ENCODE results near the gene DUSP7.

Gene DUSP7

DNA sequence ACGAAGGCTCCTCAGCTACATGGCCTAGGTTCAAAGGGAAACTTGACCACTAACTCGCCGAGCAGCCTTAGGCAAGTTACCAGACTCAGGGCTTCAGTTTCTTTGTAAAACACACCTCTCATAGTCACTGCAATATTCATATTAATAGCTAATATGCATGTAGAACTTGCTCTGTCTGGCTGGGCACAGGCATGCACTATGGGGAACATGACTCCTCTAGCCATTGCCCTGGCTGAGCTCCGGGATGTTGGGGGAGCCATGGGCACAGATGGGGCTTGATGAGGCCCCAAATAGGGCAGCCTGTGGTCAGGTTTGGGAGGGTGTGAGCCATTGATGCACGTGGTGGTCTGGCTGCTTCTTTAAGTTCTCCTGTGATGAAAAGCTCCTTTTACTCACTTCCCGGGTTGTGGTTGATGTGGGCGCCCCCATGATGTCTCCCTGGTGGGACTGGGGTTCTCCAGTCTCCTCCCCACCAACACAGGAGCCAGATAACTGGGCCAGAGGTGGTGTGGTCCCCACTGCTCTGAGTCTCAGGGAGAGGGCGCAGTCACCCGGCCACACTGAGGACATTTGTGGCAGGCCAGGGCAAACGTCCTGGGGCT is 29.4 kb upstream of the DUSP7 start:
- TF ChIP-seq, protein P1, sequence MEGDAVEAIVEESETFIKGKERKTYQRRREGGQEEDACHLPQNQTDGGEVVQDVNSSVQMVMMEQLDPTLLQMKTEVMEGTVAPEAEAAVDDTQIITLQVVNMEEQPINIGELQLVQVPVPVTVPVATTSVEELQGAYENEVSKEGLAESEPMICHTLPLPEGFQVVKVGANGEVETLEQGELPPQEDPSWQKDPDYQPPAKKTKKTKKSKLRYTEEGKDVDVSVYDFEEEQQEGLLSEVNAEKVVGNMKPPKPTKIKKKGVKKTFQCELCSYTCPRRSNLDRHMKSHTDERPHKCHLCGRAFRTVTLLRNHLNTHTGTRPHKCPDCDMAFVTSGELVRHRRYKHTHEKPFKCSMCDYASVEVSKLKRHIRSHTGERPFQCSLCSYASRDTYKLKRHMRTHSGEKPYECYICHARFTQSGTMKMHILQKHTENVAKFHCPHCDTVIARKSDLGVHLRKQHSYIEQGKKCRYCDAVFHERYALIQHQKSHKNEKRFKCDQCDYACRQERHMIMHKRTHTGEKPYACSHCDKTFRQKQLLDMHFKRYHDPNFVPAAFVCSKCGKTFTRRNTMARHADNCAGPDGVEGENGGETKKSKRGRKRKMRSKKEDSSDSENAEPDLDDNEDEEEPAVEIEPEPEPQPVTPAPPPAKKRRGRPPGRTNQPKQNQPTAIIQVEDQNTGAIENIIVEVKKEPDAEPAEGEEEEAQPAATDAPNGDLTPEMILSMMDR (IDR thresholded peaks at IDR 0.05): no peak
- Histone ChIP-seq H3K4me3 (no peak overlapping the region), H3K27ac (no peak overlapping the region)
- no peak for DNase-seq (ENCODE audit: low spot score)

DNA sequence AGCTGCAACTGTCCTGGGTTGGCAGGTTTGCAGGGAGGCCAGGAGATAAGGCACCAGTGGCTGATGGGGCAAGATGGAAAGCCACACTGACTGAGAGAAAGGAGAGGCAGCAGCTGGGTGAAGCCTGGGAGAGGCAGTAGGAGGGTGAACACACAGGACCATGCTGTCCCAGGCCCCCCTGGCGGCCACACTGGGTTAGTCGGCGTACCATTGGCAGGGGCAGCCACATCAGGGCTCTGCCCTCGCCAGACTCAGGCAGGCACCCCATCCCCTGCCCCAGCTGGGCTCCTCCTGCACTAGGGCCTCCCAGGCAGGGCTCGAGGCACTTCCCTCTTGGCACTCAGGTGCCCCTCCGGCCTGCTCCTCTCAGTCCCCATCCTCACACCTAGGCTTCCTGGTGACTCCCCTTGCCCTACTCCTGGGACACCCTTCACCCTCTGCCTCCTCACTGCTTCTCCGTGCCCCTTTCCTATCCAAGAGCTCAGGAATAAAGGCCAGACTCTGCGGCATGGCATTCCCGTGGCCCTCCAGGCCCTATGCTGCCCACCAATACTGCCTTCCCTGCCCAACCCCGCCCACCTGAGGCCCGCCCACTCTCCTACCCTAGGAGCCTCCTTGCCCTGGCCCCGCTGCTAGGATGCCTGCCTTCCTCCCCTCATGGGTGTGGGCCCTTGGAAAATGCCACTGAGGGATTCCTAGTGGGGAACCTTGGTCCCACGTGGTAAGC is 28.7 kb upstream of the DUSP7 start:
- DNase-seq (ENCODE audit: low spot score): no peak
- H3K27ac ChIP-seq: no peak overlapping the region
- H3K4me3 ChIP-seq: no peak overlapping the region
- TF ChIP-seq, protein P1 (IDR thresholded peaks at IDR 0.05): no peak

DNA sequence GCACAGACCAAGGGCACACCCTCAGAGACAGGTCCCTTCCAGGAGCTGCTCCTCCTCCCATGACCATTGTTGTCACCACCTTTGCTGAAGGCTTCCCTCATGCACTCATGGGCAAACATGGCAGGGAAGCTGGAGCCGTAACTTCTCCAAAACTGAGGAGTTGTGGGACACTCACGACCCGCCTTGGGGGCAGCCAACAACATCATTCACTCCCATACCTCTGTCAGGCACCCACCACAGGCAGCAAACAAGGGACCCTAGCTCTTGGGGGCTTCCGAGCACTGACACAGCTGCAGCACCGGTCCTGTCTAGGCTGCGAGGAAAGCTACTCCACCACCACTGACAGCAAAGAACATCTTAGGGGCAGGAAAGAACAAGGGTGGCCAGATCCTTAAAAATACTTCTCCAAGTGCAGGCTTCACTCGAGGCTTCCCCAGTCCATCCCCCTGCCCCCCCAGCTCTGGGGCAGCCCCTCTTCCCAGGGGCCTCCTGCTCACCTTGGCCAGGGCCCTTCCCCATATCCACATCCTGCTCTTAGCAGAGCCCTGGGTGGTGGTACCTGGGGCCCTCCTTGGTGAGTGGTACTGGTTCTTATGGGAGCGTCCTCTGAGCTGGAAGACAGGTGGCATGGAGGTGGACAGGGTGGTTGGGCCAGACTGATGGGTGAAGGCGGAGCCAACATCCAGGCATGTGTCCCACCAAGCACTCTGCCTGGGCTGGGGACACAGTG is 28.0 kb upstream of the DUSP7 start:
- Histone ChIP-seq H3K4me3 (no peak overlapping the region), H3K27ac (no peak overlapping the region)
- DNase-seq (ENCODE audit: low spot score): no peak
- TF ChIP-seq, protein P1 (IDR thresholded peaks at IDR 0.05): no peak

DNA sequence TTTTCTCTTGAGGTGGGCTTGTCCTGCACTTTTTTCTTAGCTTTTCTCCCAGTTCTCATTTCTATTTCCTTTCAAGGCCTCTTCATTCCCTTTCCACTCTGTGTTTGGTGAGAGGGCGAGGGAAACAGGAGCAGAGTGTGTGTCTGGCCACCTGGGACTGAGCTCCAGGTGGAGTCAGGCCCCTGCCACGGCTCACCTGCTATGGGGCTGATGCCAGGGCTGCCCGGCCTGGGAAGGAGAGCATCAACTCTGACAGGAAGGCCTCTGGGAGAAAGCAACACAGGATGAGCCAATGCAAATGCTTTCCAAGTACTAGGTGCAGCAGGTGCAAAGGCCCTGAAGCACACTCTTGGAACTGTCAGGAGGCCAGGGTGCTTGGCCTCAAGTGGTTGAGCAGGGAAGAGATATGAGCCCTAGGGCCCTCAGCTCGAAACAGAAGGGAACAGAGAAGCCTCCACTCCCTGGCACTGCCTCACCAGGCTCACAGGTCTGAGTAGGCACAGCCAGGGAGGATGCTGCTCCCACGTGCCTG is 27.3 kb upstream of the DUSP7 start:
- TF ChIP-seq, protein P1 (IDR thresholded peaks at IDR 0.05): no peak
- no peak for DNase-seq (ENCODE audit: low spot score)
- Histone ChIP-seq H3K27ac (no peak overlapping the region), H3K4me3 (no peak overlapping the region)

DNA sequence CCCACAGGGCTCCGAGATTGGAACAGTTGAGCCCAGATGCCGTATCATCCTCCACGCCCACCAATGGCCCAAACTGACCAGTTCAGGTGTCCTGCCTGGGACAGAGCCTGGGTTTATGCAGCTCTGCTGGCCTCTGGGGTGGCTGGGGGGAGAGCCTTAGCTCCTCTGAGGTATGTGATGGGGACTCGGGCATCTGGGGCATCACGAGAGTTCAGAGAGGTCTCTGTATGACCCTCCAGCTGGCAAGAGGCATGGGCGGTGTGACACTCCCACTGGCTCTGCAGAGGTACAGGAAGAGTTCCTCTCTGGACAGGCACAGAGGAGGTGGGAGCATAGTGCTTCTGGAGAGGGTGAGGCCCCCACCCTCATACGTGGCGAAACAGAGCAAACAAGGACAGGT is 26.6 kb upstream of the DUSP7 start:
- Histone ChIP-seq H3K27ac (no peak overlapping the region), H3K4me3 (no peak overlapping the region)
- TF ChIP-seq, protein P1 (IDR thresholded peaks at IDR 0.05): no peak
- DNase-seq (ENCODE audit: low spot score): no peak

DNA sequence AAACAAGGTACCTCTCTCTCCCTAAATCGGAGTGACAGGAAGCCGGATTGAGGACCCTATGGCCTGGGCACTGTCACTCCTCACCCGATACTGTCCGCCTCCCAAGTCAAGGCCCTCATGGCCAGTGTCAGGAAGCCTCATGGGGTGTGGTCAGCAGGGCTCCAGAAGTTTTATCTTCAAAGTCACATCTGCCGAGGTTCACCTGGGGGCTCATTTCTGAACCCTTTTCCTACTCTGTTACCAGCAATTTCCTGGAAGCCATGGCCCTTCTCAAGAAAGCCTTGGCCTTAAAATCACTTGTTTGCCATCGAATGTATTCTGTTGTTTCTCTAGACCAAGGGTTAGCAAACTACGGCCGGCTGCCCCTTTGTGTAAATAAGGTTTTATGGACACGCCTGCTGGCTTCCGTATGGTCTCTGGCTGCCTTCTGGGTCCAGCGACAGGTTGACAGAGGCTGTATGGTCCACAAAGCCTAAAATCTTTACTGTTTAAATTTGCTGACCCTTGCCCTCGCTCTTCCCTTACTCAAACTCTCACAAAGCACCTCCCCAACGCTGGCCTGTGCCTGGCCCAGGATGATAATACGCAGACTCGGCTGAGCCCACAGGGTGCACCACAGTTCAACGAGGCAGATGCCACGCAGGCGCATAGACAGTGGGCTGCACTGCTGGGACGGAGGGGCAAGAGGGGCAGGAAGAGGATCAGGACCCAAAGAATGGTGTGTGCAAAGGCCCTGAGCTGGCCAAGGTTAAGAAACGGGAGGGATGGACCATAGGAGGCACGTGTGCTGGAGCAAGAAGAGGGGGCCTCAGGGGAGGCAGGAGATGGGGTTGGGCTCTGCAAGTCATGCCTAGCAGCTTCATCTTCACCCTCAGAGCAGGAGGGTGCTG is 24.7 kb upstream of the DUSP7 start:
- TF ChIP-seq, protein P1 (IDR thresholded peaks at IDR 0.05): no peak
- Histone ChIP-seq H3K27ac (no peak overlapping the region), H3K4me3 (no peak overlapping the region)
- no peak for DNase-seq (ENCODE audit: low spot score)

All from coronary artery (tissue), 2 donors.